Kidney capillary endothelial cell (primary cell): ENCODE measurements around the gene GABBR2.

ENCODE experiments used
- DNase-seq: peaks from one replicate; pipeline ENCODE4 v3.0.0-alpha.2; 2018; ENCODE audit warnings: low spot score

The GABBR2 gene

DNA sequence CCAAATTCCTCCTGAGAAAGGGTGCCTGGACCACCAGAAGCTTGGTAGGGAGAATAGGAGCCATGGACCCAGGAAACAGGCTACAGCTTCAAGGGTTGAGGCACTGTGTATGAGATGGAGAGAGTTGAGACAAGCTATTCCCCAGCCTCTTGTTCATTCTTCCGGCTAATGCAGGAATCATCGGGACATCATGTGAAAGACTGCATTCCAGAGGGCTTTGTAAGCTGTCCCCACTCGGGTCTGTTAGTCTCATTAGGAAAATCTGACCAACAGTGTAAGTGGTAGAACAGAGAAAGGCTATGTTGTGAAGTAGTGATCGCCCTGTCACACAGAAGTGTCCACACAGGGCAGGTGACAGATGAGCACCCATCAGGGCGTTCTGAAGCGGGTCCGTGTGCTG lies 81.4 kb downstream of the GABBR2 start:
- no peak for DNase-seq

DNA sequence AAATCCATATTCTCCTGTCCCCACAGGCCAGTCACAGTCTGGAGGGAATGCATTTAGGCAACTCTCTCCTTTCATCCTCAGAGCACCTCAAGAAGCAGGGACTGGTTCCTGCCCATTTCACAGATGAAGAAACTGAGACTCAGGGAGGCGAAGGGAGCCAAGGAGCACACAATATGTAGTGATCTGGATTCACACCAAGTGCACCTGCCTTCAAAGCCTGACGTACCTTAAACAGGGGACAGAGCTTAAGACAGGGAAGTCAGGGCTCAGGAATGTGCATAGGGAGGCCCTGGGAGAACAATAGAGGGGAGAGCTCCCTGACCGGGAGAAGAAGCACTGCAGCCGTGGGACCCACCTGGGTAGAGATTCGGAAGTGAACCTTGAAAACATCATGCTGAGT lies 83.0 kb downstream of the GABBR2 start:
- no peak for DNase-seq

DNA sequence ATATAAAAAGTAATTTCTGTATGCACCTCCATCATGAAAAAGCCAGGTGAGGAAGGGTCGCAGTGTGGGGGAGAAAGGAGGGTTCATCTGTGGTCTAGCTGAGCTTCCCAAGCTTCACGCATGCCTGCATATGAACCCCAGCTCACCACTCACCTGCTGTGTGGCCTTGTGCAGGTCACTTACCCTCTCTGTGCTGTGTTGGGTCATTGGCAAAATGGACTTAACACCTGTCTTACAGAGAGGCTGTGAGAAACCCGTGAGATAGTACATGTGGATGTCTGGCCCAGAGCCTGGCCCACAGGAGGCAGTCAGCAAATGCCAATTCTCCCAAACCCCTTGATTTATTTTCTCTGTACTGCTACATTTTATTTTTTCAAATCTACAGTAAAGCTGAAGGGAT lies 88.9 kb downstream of the GABBR2 start:
- no peak for DNase-seq

DNA sequence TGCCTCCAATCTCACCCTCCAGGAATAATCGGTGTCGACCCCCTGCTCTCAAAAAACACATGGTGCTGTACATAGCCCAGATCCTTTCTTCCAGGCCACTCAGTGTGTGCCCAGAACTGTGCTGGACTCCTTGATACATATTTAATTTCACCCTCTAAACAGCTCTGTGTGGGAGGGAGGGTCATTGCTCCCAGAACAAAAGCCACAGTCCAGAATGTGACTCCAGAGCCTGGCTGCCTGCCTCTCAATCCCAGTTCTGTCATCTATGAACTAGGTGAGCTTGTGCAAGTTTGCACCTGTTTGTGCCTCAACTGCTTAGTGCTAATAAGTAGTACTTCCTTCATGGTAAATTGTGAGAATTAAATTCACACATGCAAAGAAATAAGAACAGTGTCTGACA lies 93.1 kb downstream of the GABBR2 start:
- DNase-seq, result no peak

DNA sequence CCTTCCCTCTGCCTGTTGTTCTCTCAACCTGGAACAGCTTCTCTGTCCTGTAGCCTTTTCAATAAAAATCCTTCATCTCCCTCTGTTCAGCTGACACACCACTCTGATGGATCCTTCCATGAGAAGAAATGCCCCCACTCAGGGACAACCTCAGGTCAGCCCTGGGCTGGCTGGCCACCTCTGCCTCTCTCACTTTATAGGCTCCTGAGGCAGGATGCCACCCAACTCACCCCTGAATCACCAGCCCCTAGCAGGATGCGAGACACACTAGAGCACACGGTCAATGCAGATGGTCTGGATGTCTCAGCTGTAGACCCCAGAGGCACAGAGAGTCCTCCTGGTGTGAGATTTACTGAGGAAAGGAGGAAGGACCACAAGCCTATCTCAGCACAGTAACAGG lies 93.8 kb downstream of the GABBR2 start:
- peak; percentile 5 for DNase-seq

DNA sequence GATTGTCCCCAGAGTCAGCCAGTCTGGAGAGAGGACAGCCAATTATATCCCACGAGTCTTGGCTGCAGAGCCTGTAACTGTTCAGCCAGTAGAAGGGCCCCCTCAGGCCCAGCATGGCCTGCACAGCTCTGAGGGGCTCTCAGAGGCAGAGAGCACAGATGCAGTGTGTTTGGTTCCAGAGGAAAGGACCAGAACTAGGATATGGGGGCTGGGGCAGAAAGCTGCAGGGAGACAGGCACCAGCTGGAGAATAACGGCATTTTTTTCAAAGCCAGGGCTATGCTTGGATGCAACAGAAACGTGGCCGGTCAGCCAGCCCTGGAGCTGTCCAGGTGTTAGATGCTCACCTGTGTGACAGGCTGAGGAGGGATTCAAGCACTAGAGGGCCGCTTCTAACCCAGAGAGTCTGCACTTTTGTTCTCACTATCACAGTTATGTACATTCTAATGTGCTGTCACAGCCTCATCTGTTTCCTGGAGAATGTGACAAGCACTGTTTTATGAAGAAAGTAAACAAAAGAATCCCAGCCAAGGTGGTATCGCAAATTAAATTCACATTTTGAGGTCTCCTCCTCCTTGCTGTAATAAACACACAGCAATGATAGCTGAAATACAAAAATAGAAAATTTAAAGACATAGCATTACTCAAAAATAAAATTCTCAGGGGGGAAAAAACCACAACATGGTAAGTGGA lies 96.5 kb downstream of the GABBR2 start:
- DNase-seq, result no peak

DNA sequence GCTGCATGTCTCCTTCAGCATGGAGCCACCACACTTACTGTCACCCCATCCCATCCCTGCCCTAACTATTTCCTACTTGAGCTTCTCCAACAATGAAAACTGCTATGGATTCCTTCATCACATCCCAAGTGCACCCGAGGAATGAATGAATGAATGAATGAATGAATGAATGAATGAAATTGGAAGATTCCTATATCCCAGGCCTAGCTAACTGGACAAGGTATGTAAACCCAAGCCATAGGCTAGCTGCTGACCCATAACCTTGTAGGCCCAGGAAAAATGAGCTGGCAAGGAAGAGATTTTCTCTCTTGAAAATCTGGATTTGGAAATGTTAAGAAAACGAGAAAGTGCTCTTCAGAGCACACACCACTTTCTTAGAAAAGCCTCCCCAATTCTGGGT lies 97.4 kb downstream of the GABBR2 start:
- DNase-seq, result no peak

DNA sequence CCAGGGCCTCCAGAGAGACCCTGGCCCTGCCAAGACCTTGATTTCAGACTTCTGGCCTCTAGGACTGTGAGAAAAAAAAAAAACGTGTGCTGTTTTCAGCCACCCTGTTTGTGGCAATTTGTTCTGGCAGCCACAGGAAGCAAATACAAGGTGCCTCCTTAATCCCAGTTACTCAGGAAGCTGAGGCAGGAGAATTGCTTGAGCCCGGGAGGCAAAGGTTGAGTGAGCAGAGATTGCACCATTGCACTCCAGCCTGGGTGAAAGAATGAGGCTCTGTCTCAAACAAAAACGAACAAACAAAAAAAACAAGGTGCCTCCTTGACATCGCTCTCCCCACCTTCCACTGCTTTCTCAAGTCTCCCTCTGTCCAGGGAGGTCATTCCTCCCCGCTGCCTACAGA lies 98.0 kb downstream of the GABBR2 start:
- DNase-seq, result peak; percentile 4

DNA sequence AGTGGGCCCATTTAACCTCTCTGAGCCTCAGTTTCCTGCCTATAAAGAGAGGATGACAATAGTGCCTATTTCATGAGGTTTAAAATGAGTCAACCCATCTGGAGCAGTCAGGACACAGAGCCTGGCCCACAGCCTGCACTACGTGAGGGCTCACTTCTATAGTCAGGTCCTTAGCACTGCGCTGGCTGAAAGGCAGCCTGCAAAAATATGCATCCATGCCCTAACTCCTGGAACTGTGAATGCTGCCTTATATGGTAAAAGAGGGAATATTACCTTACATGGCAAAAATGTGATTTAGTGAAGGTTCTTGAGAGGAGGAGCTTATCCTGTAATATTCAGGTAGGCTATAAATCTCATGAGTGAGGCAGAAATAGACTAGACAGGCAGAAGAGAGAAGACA lies 98.5 kb downstream of the GABBR2 start:
- no peak for DNase-seq

DNA sequence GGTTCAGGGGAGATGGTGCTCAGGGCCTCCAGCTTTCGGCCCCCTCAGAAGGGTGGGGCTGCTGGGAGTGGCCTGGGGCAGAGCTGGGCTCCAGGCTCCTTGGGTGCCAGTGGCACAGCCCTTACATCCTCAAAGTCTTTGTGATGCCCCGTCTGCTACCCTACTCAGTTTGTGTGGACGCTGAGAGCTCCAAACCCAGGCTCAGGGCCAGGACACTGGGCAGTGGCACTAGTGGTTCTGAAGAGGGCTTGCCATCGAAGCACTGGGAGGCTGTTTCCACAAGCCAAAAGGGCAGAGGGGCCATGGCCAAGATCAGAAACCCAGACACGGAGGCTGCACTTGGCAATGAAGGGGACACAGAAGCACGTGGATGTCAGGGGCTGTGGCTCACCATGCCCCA lies 99.1 kb downstream of the GABBR2 start:
- DNase-seq, result no peak

DNA sequence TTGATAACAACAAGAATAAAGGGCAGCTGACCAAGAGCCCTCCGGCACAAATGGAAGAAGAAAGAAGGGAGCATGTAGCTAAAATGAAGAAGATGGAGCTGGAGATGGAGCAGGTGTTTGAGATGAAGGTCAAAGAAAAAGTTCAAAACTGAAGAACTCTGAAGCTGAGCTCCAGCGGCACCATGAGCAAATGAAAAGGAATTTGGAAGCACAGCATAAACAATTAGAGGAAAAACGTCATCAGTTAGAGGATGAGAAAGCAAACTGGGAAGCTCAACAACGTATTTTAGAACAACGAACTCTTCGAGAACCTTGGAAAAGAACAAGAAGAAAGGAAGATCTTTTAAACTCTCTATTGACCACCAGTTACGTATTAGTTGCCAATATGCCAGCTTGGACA lies 100.9 kb downstream of the GABBR2 start:
- DNase-seq, result peak; percentile 71

DNA sequence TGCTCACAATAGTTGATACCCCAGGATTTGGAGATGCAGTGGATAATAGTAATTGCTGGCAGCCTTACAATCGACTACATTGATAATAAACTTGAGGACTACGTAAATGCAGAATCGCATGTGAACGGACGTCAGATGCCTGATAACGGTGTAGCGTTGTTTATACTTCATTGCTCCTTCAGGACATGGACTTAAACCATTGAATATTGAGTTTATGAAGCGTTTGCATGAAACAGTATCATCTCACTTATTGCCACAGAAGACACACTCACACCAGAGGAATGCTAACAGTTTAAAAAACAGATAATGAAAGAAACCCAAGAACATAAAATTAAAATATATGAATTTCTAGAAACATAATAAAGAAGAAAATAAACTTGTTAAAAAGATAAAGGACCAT lies 101.6 kb downstream of the GABBR2 start:
- no peak for DNase-seq

DNA sequence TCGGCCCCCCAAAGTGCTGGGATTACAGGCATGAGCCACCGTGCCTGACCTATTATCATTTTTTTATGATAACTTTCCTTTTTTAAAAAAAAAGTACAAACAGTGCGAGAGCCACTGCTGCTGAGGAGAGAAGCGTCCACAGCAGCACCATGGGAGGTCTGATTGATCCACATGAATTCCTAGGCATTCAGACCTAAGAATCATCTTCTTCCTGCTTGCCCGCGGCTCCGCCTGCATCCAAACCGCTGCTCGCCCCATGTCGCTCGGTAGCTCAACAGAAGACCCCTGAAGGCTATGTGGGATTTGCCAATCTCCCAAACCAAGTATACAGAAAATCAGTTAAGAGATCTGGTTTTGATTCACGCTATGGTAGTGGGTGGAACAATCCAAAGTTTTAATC lies 102.0 kb downstream of the GABBR2 start:
- no peak for DNase-seq

DNA sequence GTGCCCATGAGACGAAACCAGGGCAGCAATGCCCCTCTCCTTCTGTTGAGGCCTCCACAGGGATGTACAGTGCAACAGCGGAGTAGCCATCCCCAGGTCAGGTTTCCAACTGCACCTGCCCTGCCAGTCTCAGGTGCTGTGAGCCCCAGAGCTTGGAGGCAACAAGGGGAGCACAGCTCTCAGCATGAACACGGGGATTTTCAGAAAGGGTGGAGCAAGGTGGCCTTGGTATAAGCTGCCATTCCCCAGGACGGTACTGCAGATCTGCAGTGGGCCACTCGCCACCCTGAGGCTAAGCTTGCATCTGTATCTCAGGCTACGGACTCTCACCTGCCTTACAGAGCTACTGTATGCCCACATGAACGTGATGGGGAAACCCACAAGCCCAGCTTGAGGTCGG lies 103.6 kb downstream of the GABBR2 start:
- no peak for DNase-seq

DNA sequence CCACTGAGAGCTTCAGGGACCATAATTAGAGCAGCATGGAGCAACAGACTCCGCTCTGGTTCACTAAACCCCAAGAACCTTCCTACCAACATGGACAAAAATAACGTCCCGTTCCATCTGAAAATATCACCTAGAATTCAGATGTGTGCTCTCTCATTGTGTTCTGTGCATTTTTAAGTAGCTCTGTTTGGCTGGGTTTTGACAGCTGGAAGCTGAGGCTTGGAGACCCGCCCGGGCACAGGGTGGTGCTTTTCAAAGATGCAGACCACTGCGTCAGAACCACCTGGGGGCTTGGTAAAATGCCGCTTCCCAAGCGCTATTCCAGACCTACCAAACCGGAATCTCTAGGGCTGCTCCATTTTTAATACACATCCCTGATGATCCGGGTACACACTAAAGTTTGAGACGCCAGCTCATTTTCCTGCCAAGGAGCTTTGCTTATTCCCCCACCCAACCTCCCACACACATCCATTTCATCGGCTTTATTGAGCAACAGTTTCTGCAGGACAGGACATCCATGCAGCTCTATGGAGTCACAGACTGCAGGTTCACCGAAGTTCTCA lies 104.8 kb downstream of the GABBR2 start:
- no peak for DNase-seq

DNA sequence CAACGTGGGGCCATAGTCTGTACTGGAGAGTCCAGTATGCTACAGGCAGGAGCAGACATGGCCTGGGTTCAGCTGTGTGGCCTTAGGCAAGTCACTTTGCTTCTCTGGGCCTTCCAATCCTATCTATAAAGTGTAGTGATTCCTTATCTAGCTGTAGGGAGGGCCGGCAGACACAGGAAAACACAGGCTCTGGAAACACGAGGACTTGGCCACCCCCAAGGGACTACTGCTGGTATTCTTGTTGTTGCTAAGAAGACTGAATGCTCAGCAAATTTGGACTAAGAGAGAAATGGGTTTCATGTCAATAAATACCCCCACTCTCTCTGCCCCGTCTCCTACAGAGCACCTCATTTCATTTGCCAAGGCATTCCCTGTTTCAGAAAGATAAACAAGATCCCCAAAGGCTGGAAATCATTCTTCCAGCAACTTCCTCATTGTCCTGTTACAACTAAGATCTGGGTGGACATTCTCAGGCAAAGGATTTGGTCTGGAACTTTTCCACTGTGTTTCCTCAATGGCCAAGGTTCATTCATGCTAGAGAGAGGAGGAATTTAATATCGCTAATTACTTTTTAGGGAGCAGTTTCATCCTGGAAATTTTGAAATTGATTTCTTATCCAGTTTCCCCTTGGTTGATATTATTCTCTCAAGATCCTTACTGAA lies 105.8 kb downstream of the GABBR2 start:
- DNase-seq, result no peak

DNA sequence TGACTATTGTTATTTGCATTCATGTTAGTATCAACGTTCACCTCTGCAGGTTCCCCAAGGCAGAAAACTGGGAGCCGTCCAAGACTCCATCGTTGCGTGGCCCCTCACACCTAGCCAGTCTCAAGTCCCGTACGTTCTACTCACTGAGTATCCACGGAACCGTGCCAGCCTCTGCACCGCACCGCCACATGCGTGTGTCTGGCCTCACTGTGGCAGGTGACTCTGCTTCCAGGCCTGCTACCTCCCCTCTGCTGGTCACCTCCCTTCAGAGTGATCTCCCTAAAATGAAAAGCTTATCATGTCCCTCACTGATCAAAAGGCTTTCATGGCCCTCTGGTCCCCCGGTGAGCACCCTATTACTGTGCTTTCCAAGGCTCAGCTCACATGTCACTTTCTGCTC lies 108.1 kb downstream of the GABBR2 start:
- no peak for DNase-seq

DNA sequence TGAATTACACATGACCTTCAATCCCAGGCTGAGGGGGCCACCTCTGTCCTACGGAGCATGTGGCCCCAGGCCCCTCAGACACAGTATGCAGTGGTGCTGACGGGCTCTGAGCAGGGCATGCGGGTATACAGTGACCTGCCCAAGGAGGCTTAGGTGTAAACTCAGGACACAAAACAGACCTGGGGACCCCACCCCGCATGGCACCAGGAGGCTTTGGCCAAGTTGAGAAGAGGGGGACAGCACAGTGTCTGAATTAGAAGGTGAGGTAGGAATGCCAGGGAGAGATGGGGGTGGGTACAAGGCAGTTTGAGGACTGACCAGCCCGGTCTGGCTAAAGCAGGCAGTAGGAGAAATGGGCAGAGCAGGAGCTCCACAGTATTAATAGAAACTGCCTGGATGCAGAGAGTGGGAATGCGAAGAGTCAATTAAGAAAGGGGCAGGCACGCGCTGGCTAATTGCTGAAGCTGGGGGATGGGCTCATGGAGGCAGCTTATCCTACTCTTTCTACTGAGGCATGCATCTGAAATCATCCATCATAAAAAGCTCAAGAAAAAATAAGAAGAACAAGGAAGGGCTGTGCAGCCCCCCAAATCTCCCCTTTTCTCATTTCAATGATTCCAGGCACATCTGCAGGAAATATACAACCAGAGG lies 109.0 kb downstream of the GABBR2 start:
- no peak for DNase-seq

DNA sequence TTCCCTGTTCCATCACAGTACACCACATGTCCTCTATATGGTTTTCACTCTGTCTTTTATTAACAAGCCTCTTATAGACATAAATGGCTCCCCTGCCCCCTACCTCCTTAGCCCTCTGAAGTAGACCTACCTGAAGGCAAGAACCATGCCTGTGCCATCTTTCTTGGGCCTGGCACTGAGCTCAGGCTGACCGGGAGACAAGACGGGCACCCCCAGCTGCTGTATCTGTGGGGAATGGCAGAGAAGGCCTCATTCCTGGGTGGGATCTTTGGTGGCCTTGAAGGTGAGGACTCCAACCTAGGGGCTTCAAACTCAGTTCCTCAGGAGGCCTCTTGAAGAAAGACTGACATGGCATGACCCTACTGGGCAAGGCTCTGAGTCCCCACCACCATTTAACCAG lies 109.9 kb downstream of the GABBR2 start:
- DNase-seq, result no peak

DNA sequence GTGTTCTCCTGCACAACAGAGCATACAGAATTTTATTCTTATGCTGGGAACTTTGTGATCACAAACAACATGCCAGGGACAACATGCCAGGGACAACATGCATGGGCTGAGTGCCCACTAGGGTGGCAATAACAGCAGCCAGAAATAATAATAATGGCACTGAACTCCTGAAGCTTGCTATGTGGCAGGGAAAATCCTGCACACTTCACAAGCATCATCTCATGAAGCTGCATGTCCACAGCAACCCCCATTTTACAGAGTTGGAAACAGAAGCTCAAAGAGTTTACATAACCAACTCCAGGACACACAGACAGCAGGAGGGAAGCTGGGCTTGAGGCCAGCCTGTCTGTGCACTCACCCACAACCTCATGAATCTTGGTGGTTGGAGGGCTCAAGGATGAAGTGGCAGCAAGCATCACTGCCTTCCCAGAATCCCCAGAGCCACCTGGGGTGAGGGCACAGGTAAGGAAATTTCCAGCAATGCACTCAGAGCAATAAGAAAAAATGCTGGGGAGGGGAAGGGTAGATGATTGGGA lies 111.4 kb downstream of the GABBR2 start:
- no peak for DNase-seq

DNA sequence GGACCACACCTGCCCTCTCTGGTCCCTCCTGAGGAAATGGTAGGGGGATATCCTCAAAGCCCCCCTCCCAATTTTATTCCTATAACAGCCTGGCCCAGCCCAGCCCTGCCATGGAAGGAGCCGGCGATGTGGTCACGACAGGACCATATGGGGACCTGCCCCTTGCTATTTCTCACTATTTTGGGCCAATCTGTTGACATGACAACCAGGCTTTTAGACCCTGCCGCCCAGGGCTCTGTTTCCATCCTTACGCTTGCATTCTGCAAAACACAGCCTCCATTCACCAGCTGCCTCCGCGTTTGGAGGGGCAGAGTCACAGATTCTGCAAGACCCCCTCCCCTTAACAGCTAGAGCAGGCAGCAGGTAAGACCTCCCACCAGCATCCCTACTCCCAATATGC lies 112.2 kb downstream of the GABBR2 start:
- DNase-seq, result no peak

DNA sequence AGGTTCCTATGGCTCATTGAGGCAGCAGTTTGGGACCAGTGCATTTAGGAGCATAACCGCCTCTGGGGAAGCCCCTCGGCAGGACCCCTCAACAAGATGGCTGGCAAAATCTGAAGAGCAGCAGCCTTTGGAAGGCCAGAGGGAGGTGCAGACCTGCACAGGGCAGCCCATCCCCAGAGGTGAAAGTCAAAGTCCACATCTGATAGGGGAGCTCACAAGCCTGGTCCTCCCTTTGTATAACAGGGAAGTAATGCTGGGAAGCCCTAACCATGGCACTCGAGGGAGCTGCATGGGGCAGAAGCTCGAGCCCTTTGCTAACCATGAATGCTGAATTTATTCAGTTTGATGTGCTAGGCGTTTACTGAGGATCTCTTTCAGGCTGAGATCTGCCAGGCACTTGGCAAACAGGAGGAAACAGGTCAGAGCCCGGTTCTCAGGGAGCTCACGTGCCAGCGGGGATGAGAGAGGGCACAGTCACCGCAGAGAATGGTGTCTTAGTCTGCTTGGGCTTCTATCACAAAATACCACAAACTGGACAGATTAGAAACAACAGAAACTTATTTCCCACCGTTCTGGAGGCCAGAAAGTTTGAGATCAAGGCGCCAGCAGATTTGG lies 114.1 kb downstream of the GABBR2 start:
- DNase-seq, result no peak
